B cell (primary cell): ENCODE results near the gene CCDC38. TPM values are rescaled to one million over a fixed set of nuclear protein-coding genes. Genes with fewer than 3 reads are reported as not detected.
"Not testable (repeated sequence)": the region's sequence is repeated elsewhere in the genome, so short reads cannot be mapped to it uniquely, and the experiment has no call there.

Source experiments
- ATAC-seq: fragments of 200-7000 bp; cut with Tn5 transposase; one replicate; pipeline ENCODE4 v1.10.0; 2021; ENCODE audit warnings: low read depth, mild to moderate bottlenecking, moderate number of reproducible peaks, moderate library complexity
- CTCF ChIA-PET: fragments of 350-600 bp; sonication (Branson Sonifier 250); formaldehyde crosslinking; loops from one replicate; lab custom pipeline; 2021; ENCODE audit warnings: antibody characterized with exemption, inconsistent platforms; lab: Charles Lee
- POLR2A ChIA-PET: fragments of 350-600 bp; sonication (Branson Sonifier 250); formaldehyde crosslinking; loops from one replicate; lab custom pipeline; 2021; ENCODE audit warnings: antibody characterized with exemption; lab: Charles Lee
- DNase-seq: peaks from one replicate; pipeline ENCODE4 v3.0.0; 2013
- H2AFZ ChIP-seq: 2 replicates; pipeline ENCODE4 v1.6.1; 2012; ENCODE audit warnings: mild to moderate bottlenecking, low read depth, low read length; ENCODE audit not compliant: insufficient read depth, poor library complexity, severe bottlenecking
- H3K27ac ChIP-seq, 2 donors: 1 replicate in 1 of 2; 2 replicates in 1 of 2; pipeline ENCODE4 v1.5.1; 2012 to 2013; ENCODE audit warnings: low read length in 2 of 2, mild to moderate bottlenecking in 2 of 2, moderate library complexity in 1 of 2
- H3K27me3 ChIP-seq, 4 experiments: fragments of 200-600 bp in 1 of 4; sonication (generic) in 1 of 4; replicated peaks in 1 of 4; 1 replicate in 2 of 4; 2 replicates in 2 of 4; pipeline versions ENCODE4 v1.6.1 to v1.7.0; 2013 to 2016; ENCODE audit warnings: low read length in 3 of 4, mild to moderate bottlenecking in 2 of 4, mixed read lengths in 1 of 4, moderate library complexity in 1 of 4; ENCODE audit not compliant: insufficient read depth in 4 of 4, control insufficient read depth in 3 of 4; ENCODE audit errors: control extremely low read depth in 1 of 4
- H3K36me3 ChIP-seq, 2 experiments: replicated peaks in 1 of 2; 1 replicate in 1 of 2; 2 replicates in 1 of 2; pipeline versions ENCODE4 v1.6.1 to v1.7.1; 2013; ENCODE audit warnings: low read length in 1 of 2; ENCODE audit not compliant: insufficient read depth in 2 of 2, control insufficient read depth in 1 of 2; ENCODE audit errors: control extremely low read depth in 1 of 2, extremely low read depth in 1 of 2
- H3K4me1 ChIP-seq, 2 donors: fragments of 200-600 bp in 1 of 2; sonication (generic) in 1 of 2; 1 replicate in 1 of 2; 2 replicates in 1 of 2; pipeline versions ENCODE4 v1.5.1 to v1.6.1; 2013 to 2017; ENCODE audit warnings: low read length in 2 of 2; ENCODE audit not compliant: control insufficient read depth in 2 of 2, insufficient read depth in 2 of 2
- H3K4me2 ChIP-seq: replicated peaks from 2 replicates; pipeline ENCODE3; 2012; ENCODE audit warnings: mild to moderate bottlenecking, low read depth, low read length; ENCODE audit not compliant: poor library complexity, severe bottlenecking
- H3K4me3 ChIP-seq, 5 experiments: fragments of 200-600 bp in 1 of 5; sonication (generic) in 1 of 5; 1 replicate in 3 of 5; 2 replicates in 2 of 5; pipeline versions ENCODE4 v1.5.1 to v1.7.0; 2011 to 2016; ENCODE audit warnings: low read length in 4 of 5, mild to moderate bottlenecking in 4 of 5, low read depth in 2 of 5, control low read depth in 1 of 5, moderate library complexity in 1 of 5; ENCODE audit not compliant: insufficient read depth in 1 of 5; ENCODE audit errors: control extremely low read depth in 1 of 5, extremely low read depth in 1 of 5
- H3K79me2 ChIP-seq: fragments of 200-600 bp; sonication (generic); one replicate; pipeline ENCODE4 v1.6.0; 2016; ENCODE audit warnings: low read length; ENCODE audit not compliant: control insufficient read depth, insufficient read depth
- H3K9ac ChIP-seq: fragments of 200-600 bp; sonication (generic); 2 replicates; pipeline ENCODE4 v1.6.1; 2017; ENCODE audit warnings: mild to moderate bottlenecking, low read length, moderate library complexity
- H3K9me3 ChIP-seq, 3 donors: one replicate each; pipeline versions ENCODE4 v1.6.1 to v1.7.1; 2013; ENCODE audit warnings: low read length in 2 of 3; ENCODE audit not compliant: control insufficient read depth in 2 of 3, insufficient read depth in 1 of 3; ENCODE audit errors: control extremely low read depth in 1 of 3
- H4K20me1 ChIP-seq: 2 replicates; pipeline ENCODE4 v1.6.0; 2012; ENCODE audit warnings: mild to moderate bottlenecking, low read length; ENCODE audit not compliant: insufficient read depth, control insufficient read depth, poor library complexity, severe bottlenecking
- H3K27ac Mint-ChIP-seq: one replicate; pipeline ENCODE4 v1.8.0; 2021; ENCODE audit warnings: mixed read lengths
- H3K27me3 Mint-ChIP-seq: one replicate; pipeline ENCODE4 v1.8.0; 2021; ENCODE audit warnings: mixed read lengths
- H3K4me1 Mint-ChIP-seq: one replicate; pipeline ENCODE4 v1.8.0; 2021; ENCODE audit warnings: mixed read lengths
- H3K4me3 Mint-ChIP-seq: one replicate; pipeline ENCODE4 v1.8.0; 2021; ENCODE audit warnings: mixed read lengths
- H3K9me3 Mint-ChIP-seq: one replicate; pipeline ENCODE4 v1.8.0; 2022; ENCODE audit warnings: mixed read lengths; ENCODE audit not compliant: insufficient read depth
- EZH2 ChIP-seq: IDR thresholded peaks from 2 replicates; pipeline ENCODE4 v1.6.1; 2012; ENCODE audit warnings: borderline replicate concordance, low read depth, mild to moderate bottlenecking, moderate library complexity, low read length; ENCODE audit not compliant: insufficient read depth, poor library complexity, severe bottlenecking
- WGBS: methylation state at CpG from one replicate; pipeline ENCODE4 v1.1.5; 2013; ENCODE audit warnings: missing lambda C conversion rate; ENCODE audit not compliant: insufficient coverage; 5-methylcytosine and 5-hydroxymethylcytosine counted together
- intact Hi-C: fragments of 100-400 bp; cut with micrococcal nuclease; formaldehyde crosslinking; loops from one replicate; pipeline ENCODE4 v1.10.0; 2022
- polyA plus RNA-seq: library from polyadenylated mRNA; depleted of rRNA; stranded (reverse); fragments of >200 nt; gene quantifications from 2 replicates; pipeline ENCODE4 v1.2.3, GENCODE V29; 2012
- total RNA-seq, 2 donors: library from RNA; stranded (reverse); fragments of 120-200 nt in 1 of 2; gene quantifications; 1 replicate in 1 of 2; 2 replicates in 1 of 2; pipeline versions ENCODE4 v1.2.3 to v1.2.4, GENCODE V29; 2013 to 2022
- TF ChIP-seq, protein P1 (sequence below): fragments of 200-600 bp; IDR thresholded peaks from one replicate; pipeline ENCODE4 v1.8.0; 2022; ENCODE audit warnings: antibody characterized with exemption, mild to moderate bottlenecking

The CCDC38 gene
- total and polyA plus RNA-seq, 2 donors (not counting 1 experiment from before 2014, with no cell fraction given), result 1.3 TPM; not detected in 1

DNA sequence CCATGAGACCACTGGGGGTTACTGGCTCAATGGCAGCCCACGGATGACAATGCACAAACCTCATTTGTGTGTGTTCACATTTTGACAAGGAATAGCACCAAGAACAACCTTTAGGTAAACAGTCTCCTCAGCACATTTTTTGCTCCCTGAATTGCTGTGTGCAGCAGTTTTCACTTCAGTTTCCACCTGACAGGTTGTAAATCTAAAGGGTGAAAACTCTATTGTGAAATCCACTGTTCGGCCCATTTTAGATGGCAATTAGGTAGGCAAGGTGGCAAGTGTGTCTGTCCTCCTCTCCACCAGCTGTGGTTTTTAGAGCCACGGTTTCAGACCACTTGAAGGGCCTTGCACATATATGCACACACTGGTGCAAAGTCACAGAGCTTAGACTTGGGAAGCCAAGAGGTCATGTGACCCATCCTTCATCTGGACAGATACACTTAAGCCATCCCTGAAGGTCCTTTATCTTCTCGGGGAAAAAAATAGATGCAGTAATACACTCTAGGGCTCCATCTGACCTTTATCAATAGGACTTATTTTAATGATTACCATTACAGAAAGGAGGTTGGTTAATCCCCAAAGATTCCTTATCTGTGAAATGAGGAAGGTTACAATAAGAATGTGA is 30.5 kb upstream of the CCDC38 start:
- no peaks in the 10 kb centered on the region for H3K4me1 Mint-ChIP-seq
- TF ChIP-seq, protein P1, sequence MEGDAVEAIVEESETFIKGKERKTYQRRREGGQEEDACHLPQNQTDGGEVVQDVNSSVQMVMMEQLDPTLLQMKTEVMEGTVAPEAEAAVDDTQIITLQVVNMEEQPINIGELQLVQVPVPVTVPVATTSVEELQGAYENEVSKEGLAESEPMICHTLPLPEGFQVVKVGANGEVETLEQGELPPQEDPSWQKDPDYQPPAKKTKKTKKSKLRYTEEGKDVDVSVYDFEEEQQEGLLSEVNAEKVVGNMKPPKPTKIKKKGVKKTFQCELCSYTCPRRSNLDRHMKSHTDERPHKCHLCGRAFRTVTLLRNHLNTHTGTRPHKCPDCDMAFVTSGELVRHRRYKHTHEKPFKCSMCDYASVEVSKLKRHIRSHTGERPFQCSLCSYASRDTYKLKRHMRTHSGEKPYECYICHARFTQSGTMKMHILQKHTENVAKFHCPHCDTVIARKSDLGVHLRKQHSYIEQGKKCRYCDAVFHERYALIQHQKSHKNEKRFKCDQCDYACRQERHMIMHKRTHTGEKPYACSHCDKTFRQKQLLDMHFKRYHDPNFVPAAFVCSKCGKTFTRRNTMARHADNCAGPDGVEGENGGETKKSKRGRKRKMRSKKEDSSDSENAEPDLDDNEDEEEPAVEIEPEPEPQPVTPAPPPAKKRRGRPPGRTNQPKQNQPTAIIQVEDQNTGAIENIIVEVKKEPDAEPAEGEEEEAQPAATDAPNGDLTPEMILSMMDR, result no peak
- no peak for TF ChIP-seq EZH2

DNA sequence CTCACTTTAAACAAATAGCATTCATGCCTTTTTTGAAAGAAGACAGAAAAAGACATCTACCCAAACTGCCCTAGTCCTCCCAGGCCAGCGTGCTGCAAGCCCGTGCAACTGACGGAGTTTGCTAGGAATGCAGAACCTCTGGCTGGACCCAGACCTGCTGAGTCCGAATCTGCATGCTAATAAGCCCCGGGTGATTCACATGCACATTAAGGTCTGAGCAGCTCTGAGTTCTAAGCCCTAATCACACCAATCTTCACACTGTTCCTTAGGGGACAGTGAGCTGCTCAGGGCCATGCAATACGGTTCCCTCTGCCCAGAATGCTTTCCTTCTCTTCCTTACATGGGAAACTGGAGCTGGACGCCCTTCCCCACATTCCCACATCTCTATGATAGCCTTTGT is 28.5 kb upstream of the CCDC38 start:
- no peak for DNase-seq
- ChIA-PET POLR2A (no interaction called here), CTCF (no interaction called here)
- TF ChIP-seq EZH2, result no peak
- TF ChIP-seq, protein P1, result no peak
- no peak overlapping the region for H3K4me3 ChIP-seq
- no peak overlapping the region for H3K4me3 Mint-ChIP-seq
- no peaks in the 10 kb centered on the region for H3K27me3 ChIP-seq
- no peaks in the 10 kb centered on the region for H3K4me1 ChIP-seq
- no peaks in the 10 kb centered on the region for H4K20me1 ChIP-seq
- no peaks in the 10 kb centered on the region for H3K9me3 ChIP-seq
- H3K9me3 Mint-ChIP-seq, result no peaks in the 10 kb centered on the region
- no peak overlapping the region for H3K27ac Mint-ChIP-seq
- H3K36me3 ChIP-seq, result no peaks in the 10 kb centered on the region
- no peak overlapping the region for H3K4me2 ChIP-seq
- no peak overlapping the region for H3K9ac ChIP-seq
- ATAC-seq, result no peak
- no peak overlapping the region for H2AFZ ChIP-seq
- H3K4me1 Mint-ChIP-seq, result no peaks in the 10 kb centered on the region
- H3K27ac ChIP-seq, result no peak overlapping the region
- intact Hi-C loops, result no loop called here
- 92% methylated on average over 5 of the region's 7 CpGs for WGBS
- no peaks in the 10 kb centered on the region for H3K27me3 Mint-ChIP-seq
- no peaks in the 10 kb centered on the region for H3K79me2 ChIP-seq

More for the DNA sequence above, 30.5 kb upstream of the CCDC38 start:
- ATAC-seq, result no peak
- H3K4me3 ChIP-seq, result no peak overlapping the region
- H3K4me1 ChIP-seq, result no peaks in the 10 kb centered on the region
- no peak for DNase-seq
- WGBS, result 43% methylated on average over 3 of the region's 4 CpGs
- ChIA-PET POLR2A (no interaction called here), CTCF (no interaction called here)
- H3K79me2 ChIP-seq, result no peaks in the 10 kb centered on the region
- H3K27ac ChIP-seq, result no peak overlapping the region
- H3K9me3 Mint-ChIP-seq, result no peaks in the 10 kb centered on the region
- H3K9me3 ChIP-seq, result no peaks in the 10 kb centered on the region
- H3K4me3 Mint-ChIP-seq, result no peak overlapping the region
- H3K4me2 ChIP-seq, result no peak overlapping the region
- H3K27ac Mint-ChIP-seq, result no peak overlapping the region
- H3K36me3 ChIP-seq, result no peaks in the 10 kb centered on the region
- no peak overlapping the region for H2AFZ ChIP-seq
- no peaks in the 10 kb centered on the region for H3K27me3 ChIP-seq
- no peak overlapping the region for H3K9ac ChIP-seq
- H3K27me3 Mint-ChIP-seq, result no peaks in the 10 kb centered on the region
- H4K20me1 ChIP-seq, result no peaks in the 10 kb centered on the region
- intact Hi-C loops, result no loop called here

DNA sequence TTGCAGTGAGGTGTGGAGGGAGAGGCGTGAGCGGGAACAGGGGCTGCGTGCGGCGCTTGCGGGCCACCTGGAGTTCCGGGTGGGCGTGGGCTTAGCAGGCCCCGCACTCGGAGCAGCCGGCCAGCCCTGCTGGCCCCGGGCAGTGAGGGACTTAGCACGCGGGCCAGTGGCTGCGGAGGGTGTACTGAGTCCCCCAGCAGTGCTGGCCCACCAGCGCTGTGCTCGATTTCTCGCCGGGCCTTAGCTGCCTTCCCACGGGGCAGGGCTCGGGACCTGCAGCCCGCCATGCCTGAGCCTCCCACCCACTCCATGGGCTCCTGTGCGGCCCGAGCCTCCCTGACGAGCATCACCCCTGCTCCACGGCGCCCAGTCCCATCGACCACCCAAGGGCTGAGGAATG is 26.7 kb upstream of the CCDC38 start:
- H3K9me3 ChIP-seq, H3K9me3 Mint-ChIP-seq, POLR2A ChIA-PET, H3K79me2 ChIP-seq, H3K4me3 ChIP-seq, H2AFZ ChIP-seq, H3K36me3 ChIP-seq, DNase-seq, H3K4me1 ChIP-seq, H3K4me3 Mint-ChIP-seq, intact Hi-C loops, H3K27ac Mint-ChIP-seq, H3K4me1 Mint-ChIP-seq, H4K20me1 ChIP-seq, CTCF ChIA-PET, H3K27me3 ChIP-seq, H3K27me3 Mint-ChIP-seq, H3K4me2 ChIP-seq, H3K9ac ChIP-seq, ATAC-seq, H3K27ac ChIP-seq: not testable (repeated sequence)
- over 99% methylated on average over 17 of the region's 28 CpGs for WGBS
